DND-41 (cell line): ENCODE results near the gene BRF1.

Source experiments
- EZH2 ChIP-seq: IDR thresholded peaks from 3 replicates; pipeline ENCODE4 v1.6.1; 2012; ENCODE audit warnings: borderline replicate concordance, low read depth, mild to moderate bottlenecking, moderate library complexity, low read length, inconsistent platforms; ENCODE audit not compliant: severe bottlenecking
- TF ChIP-seq, protein P1 (sequence below): IDR thresholded peaks from 2 replicates; pipeline ENCODE4 v1.5.1; 2012; ENCODE audit warnings: borderline replicate concordance, low read length, moderate library complexity, mild to moderate bottlenecking; ENCODE audit not compliant: poor library complexity, severe bottlenecking; ENCODE audit errors: extremely low read depth

DNA sequence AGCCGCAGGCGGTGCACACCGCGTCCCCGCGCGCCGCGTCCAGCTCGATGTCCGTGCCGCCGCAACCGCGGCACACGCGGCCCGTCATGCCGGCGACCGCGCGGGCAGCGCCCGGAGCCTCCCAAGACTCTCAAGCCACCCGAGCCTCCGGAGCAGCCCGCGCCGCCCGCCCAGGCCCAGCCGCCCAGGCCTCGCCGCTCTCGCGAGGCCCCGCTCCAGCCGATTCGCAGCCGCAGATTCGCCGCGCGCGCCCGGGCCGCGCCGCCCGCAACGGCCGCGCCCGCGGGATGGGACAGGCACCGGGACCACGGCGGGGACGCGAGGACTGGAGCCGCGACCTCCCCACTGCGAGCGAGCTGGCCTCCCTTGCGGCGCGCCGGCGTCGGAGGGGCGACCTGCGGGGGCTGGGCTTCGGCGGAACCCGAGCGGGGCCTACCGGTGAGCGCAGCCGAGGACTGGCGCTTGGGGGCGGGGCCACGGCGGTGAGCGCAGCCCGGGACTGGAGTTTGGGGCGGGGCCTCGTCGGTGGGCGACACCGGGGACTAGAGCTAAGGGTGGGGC, at the start of gene BRF1:
- TF ChIP-seq, protein P1, sequence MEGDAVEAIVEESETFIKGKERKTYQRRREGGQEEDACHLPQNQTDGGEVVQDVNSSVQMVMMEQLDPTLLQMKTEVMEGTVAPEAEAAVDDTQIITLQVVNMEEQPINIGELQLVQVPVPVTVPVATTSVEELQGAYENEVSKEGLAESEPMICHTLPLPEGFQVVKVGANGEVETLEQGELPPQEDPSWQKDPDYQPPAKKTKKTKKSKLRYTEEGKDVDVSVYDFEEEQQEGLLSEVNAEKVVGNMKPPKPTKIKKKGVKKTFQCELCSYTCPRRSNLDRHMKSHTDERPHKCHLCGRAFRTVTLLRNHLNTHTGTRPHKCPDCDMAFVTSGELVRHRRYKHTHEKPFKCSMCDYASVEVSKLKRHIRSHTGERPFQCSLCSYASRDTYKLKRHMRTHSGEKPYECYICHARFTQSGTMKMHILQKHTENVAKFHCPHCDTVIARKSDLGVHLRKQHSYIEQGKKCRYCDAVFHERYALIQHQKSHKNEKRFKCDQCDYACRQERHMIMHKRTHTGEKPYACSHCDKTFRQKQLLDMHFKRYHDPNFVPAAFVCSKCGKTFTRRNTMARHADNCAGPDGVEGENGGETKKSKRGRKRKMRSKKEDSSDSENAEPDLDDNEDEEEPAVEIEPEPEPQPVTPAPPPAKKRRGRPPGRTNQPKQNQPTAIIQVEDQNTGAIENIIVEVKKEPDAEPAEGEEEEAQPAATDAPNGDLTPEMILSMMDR: peak; percentile 12
- TF ChIP-seq EZH2: no peak
